GM12878 (cell line): ENCODE data around the gene TEKT3. TPM values are rescaled to one million over a fixed set of nuclear protein-coding genes. Genes with fewer than 3 reads are reported as not detected.

Experiments used
- ATAC-seq: fragments of 200-7000 bp; cut with Tn5 transposase; 3 replicates; pipeline ENCODE4 v1.9.1; 2020; ENCODE audit warnings: mild to moderate bottlenecking, moderate library complexity
- BruUV-seq: library from RNA; stranded (reverse); fragments of 400-500 nt; replicated peaks from 2 replicates; lab custom pipeline; 2021; lab: Mats Ljungman, UMichigan
- CTCF ChIA-PET: fragments of 300-600 bp; sonication (Branson Sonifier 250); formaldehyde crosslinking; extraction: SDS; loops from one replicate; lab custom pipeline; 2021; ENCODE audit warnings: inconsistent platforms; lab: Yijun Ruan, JAX
- POLR2A ChIA-PET: fragments of 350-600 bp; formaldehyde crosslinking; extraction: SDS; loops from one replicate; lab custom pipeline; 2021; ENCODE audit warnings: inconsistent platforms; lab: Charles Lee
- RAD21 ChIA-PET: fragments of 300-600 bp; sonication (Branson Sonifier 250); formaldehyde crosslinking; loops from one replicate; lab custom pipeline; 2023; ENCODE audit warnings: antibody characterized with exemption; ENCODE audit not compliant: unreplicated experiment; lab: Charles Lee
- SMC1A ChIA-PET: fragments of 300-600 bp; sonication (Branson Sonifier 250); formaldehyde crosslinking; loops from one replicate; lab custom pipeline; 2023; ENCODE audit not compliant: unreplicated experiment, uncharacterized antibody; lab: Charles Lee
- DNase-seq: peaks from one replicate; pipeline ENCODE4 v3.0.0-alpha.2; 2011; ENCODE audit warnings: low read depth, low spot score
- FAIRE-seq: peaks from 3 replicates; lab custom pipeline; 2011; peaks lifted over from hg19 to GRCh38; lab: Jason Lieb, UNC
- H2AFZ ChIP-seq: 2 replicates; pipeline ENCODE4 v1.6.0; 2011; ENCODE audit warnings: low read depth, low read length, control low read depth; ENCODE audit not compliant: control insufficient read depth
- H3K27ac ChIP-seq: 2 replicates; pipeline ENCODE4 v1.5.1; 2011; ENCODE audit warnings: control low read depth; ENCODE audit not compliant: control insufficient read depth, insufficient read depth
- H3K27me3 ChIP-seq, 2 experiments: replicated peaks in 1 of 2; 2 replicates each; pipeline versions ENCODE4 v1.6.0 to v1.6.1; 2011; ENCODE audit warnings: low read length in 1 of 2; ENCODE audit not compliant: control insufficient read depth in 2 of 2, insufficient read depth in 2 of 2
- H3K36me3 ChIP-seq, 2 experiments: 2 replicates each; pipeline ENCODE4 v1.5.1; 2011; ENCODE audit warnings: low read length in 1 of 2; ENCODE audit not compliant: control insufficient read depth in 2 of 2, insufficient read depth in 2 of 2
- H3K4me1 ChIP-seq: 2 replicates; pipeline ENCODE4 v1.6.1; 2011; ENCODE audit warnings: mild to moderate bottlenecking, low read length, moderate library complexity, mixed read lengths; ENCODE audit not compliant: control insufficient read depth, insufficient read depth
- H3K4me2 ChIP-seq: 2 replicates; pipeline ENCODE4 v1.6.0; 2011; ENCODE audit warnings: control low read depth; ENCODE audit not compliant: control insufficient read depth, insufficient read depth
- H3K4me3 ChIP-seq: fragments of 200-600 bp; sonication (generic); 2 replicates; pipeline ENCODE4 v1.5.1; 2016
- H3K79me2 ChIP-seq: 2 replicates; pipeline ENCODE4 v1.6.0; 2011; ENCODE audit warnings: low read length; ENCODE audit not compliant: control insufficient read depth, insufficient read depth
- H3K9ac ChIP-seq: 2 replicates; pipeline ENCODE4 v1.8.0; 2011; ENCODE audit warnings: low read length, control low read depth, mixed read lengths; ENCODE audit not compliant: control insufficient read depth, insufficient read depth
- H3K9me3 ChIP-seq: replicated peaks from 3 replicates; pipeline ENCODE4 v1.5.1; 2011; ENCODE audit warnings: mild to moderate bottlenecking, low read length; ENCODE audit not compliant: control insufficient read depth, insufficient read depth
- H4K20me1 ChIP-seq: 2 replicates; pipeline ENCODE4 v1.6.0; 2011; ENCODE audit not compliant: control insufficient read depth, insufficient read depth
- EP300 ChIP-seq, 2 experiments: fragments of 150-350 bp in 1 of 2; IDR thresholded peaks; 2 replicates each; pipeline ENCODE4 v1.6.1; 2011 to 2012; ENCODE audit warnings: low read depth in 2 of 2, low read length in 2 of 2, borderline replicate concordance in 1 of 2, improper control_type of control experiment in 1 of 2, inconsistent platforms in 1 of 2; ENCODE audit not compliant: control insufficient read depth in 1 of 2
- EZH2 ChIP-seq: IDR thresholded peaks from 2 replicates; pipeline ENCODE4 v1.6.1; 2012; ENCODE audit warnings: low read depth, mild to moderate bottlenecking, control low read depth, inconsistent platforms, low read length, borderline replicate concordance; ENCODE audit not compliant: control insufficient read depth
- IKZF1 ChIP-seq: fragments of 450-650 bp; conservative IDR thresholded peaks from 2 replicates; pipeline ENCODE4 v1.6.1; 2017; ENCODE audit warnings: antibody characterized with exemption, mild to moderate bottlenecking
- RCOR1 ChIP-seq: conservative IDR thresholded peaks from 2 replicates; pipeline ENCODE4 v1.6.1; 2012; ENCODE audit warnings: low read depth, low read length, improper control_type of control experiment
- SIN3A ChIP-seq: IDR thresholded peaks from 2 replicates; pipeline ENCODE4 v1.6.1; 2012; ENCODE audit warnings: low read depth, low read length, improper control_type of control experiment
- SREBF2 ChIP-seq: IDR thresholded peaks from 2 replicates; pipeline ENCODE4 v1.6.1; 2012; ENCODE audit warnings: mild to moderate bottlenecking, low read length
- TAF1 ChIP-seq: IDR thresholded peaks from 2 replicates; pipeline ENCODE4 v1.6.1; 2011; ENCODE audit warnings: mild to moderate bottlenecking, low read depth, low read length, borderline replicate concordance
- TBL1XR1 ChIP-seq: IDR thresholded peaks from 2 replicates; pipeline ENCODE4 v1.6.1; 2012; ENCODE audit warnings: low read depth, low read length, improper control_type of control experiment
- TCF12 ChIP-seq: IDR thresholded peaks from 2 replicates; pipeline ENCODE4 v1.6.1; 2011; ENCODE audit warnings: low read depth, mild to moderate bottlenecking, low read length
- ZBED1 ChIP-seq: IDR thresholded peaks from 2 replicates; pipeline ENCODE4 v1.6.1; 2016; ENCODE audit warnings: borderline replicate concordance
- ZNF217 ChIP-seq: fragments of 450-650 bp; IDR thresholded peaks from 2 replicates; pipeline ENCODE4 v1.6.1; 2017; ENCODE audit warnings: antibody characterized with exemption, mild to moderate bottlenecking
- ZNF274 ChIP-seq: IDR thresholded peaks from one replicate; pipeline ENCODE4 v1.8.0; 2011; ENCODE audit not compliant: insufficient read length, insufficient read depth
- whole genome bisulfite sequencing: methylation state at CpG from one replicate; pipeline ENCODE4 v1.1.6; 2016; ENCODE audit warnings: low lambda C conversion rate; ENCODE audit not compliant: insufficient replicate concordance, insufficient coverage; ENCODE audit errors: missing lambda C conversion rate; 5-methylcytosine and 5-hydroxymethylcytosine counted together
- in situ Hi-C: fragments of 300-500 bp; cut with MboI; formaldehyde crosslinking; loops from 9 replicates; pipeline ENCODE4 v1.14.3; 2018; ENCODE audit warnings: mixed read lengths
- intact Hi-C: fragments of 100-400 bp; cut with micrococcal nuclease; formaldehyde crosslinking; loops from one replicate; pipeline ENCODE4 v1.14.2; 2022; ENCODE audit not compliant: unreplicated experiment
- polyA plus RNA-seq, 11 experiments: library from polyadenylated mRNA; depleted of rRNA in 4 of 11; unstranded in 6 of 11; stranded (reverse) in 5 of 11; fragments of >200 nt; fragmentation: Nextera tagmentation in 4 of 11; fragmentation: Illumina TruSeq in 1 of 11; extraction: Ambion mirVana in 4 of 11; extraction: Trizol in 1 of 11; gene quantifications; 1 replicate in 1 of 11; 2 replicates in 10 of 11; pipeline versions ENCODE4 v1.2.1 to v1.2.3, GENCODE V29; 2011 to 2016; ENCODE audit warnings: inconsistent platforms in 2 of 11, missing spikeins in 2 of 11, low read depth in 1 of 11
- total RNA-seq, 4 experiments: library from RNA; depleted of rRNA in 3 of 4; stranded (reverse); fragments of >200 nt in 3 of 4; fragmentation: Illumina TruSeq in 1 of 4; extraction: Trizol in 1 of 4; gene quantifications; 2 replicates each; pipeline versions ENCODE4 v1.2.1 to v1.2.3, GENCODE V29; 2013 to 2021
- TF ChIP-seq, protein P1 (sequence below): IDR thresholded peaks from 2 replicates; pipeline ENCODE4 v1.6.1; 2012; ENCODE audit warnings: improper control_type of control experiment, low read depth, low read length; ENCODE audit not compliant: insufficient replicate concordance
- TF ChIP-seq, protein P2 (sequence below): fragments of 450-650 bp; IDR thresholded peaks from 2 replicates; pipeline ENCODE4 v1.6.1; 2017; ENCODE audit warnings: low read depth, mild to moderate bottlenecking, moderate library complexity

Gene TEKT3
- total and polyA plus RNA-seq, 10 of the 15 experiments (the other 5 are each of a cell fraction or from before 2014, with no cell fraction given): 0.15 TPM; not detected in 9

- Histone ChIP-seq H3K27me3 (no peaks in the 10 kb centered on the region), H3K4me2 (no peak overlapping the region), H3K79me2 (no peaks in the 10 kb centered on the region), H2AFZ (no peak overlapping the region), H4K20me1 (no peaks in the 10 kb centered on the region), H3K36me3 (no peaks in the 10 kb centered on the region), H3K9me3 (no peaks in the 10 kb centered on the region), H3K27ac (no peak overlapping the region), H3K4me3 (no peak overlapping the region), H3K9ac (no peak overlapping the region), H3K4me1 (no peaks in the 10 kb centered on the region)
- 17% methylated on average over 8 of the region's 8 CpGs for WGBS
- SMC1A ChIA-PET: interaction anchor here (0.7 kb wide), 1 partner anchor 674 kb away, joined by 3 read pairs; no protein-coding TSS in a partner anchor
- CTCF ChIA-PET: no interaction called here
- no peak for DNase-seq
- in situ Hi-C loops: no loop called here
- POLR2A ChIA-PET: no interaction called here
- FAIRE-seq: no peak
- intact Hi-C loops: no loop called here
- RAD21 ChIA-PET: no interaction called here
- BruUV-seq: no TSS peak
- ATAC-seq: no peak
- TF ChIP-seq IKZF1: no peak
- TF ChIP-seq TBL1XR1: no peak
- no peak for TF ChIP-seq SIN3A
- TF ChIP-seq, protein P1, sequence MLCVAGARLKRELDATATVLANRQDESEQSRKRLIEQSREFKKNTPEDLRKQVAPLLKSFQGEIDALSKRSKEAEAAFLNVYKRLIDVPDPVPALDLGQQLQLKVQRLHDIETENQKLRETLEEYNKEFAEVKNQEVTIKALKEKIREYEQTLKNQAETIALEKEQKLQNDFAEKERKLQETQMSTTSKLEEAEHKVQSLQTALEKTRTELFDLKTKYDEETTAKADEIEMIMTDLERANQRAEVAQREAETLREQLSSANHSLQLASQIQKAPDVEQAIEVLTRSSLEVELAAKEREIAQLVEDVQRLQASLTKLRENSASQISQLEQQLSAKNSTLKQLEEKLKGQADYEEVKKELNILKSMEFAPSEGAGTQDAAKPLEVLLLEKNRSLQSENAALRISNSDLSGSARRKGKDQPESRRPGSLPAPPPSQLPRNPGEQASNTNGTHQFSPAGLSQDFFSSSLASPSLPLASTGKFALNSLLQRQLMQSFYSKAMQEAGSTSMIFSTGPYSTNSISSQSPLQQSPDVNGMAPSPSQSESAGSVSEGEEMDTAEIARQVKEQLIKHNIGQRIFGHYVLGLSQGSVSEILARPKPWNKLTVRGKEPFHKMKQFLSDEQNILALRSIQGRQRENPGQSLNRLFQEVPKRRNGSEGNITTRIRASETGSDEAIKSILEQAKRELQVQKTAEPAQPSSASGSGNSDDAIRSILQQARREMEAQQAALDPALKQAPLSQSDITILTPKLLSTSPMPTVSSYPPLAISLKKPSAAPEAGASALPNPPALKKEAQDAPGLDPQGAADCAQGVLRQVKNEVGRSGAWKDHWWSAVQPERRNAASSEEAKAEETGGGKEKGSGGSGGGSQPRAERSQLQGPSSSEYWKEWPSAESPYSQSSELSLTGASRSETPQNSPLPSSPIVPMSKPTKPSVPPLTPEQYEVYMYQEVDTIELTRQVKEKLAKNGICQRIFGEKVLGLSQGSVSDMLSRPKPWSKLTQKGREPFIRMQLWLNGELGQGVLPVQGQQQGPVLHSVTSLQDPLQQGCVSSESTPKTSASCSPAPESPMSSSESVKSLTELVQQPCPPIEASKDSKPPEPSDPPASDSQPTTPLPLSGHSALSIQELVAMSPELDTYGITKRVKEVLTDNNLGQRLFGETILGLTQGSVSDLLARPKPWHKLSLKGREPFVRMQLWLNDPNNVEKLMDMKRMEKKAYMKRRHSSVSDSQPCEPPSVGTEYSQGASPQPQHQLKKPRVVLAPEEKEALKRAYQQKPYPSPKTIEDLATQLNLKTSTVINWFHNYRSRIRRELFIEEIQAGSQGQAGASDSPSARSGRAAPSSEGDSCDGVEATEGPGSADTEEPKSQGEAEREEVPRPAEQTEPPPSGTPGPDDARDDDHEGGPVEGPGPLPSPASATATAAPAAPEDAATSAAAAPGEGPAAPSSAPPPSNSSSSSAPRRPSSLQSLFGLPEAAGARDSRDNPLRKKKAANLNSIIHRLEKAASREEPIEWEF: no peak
- TF ChIP-seq ZNF217: no peak
- TF ChIP-seq EP300 (IDR thresholded peaks at IDR 0.05; ENCODE audit: borderline replicate concordance in 1 of 2, control insufficient read depth in 1 of 2, low read depth in 2 of 2, low read length in 2 of 2): no peak
- TF ChIP-seq RCOR1: no peak
- TF ChIP-seq TCF12: no peak
- no peak for TF ChIP-seq SREBF2
- no peak for TF ChIP-seq TAF1
- TF ChIP-seq EZH2: no peak
- no peak for TF ChIP-seq ZNF274
- TF ChIP-seq, protein P2, sequence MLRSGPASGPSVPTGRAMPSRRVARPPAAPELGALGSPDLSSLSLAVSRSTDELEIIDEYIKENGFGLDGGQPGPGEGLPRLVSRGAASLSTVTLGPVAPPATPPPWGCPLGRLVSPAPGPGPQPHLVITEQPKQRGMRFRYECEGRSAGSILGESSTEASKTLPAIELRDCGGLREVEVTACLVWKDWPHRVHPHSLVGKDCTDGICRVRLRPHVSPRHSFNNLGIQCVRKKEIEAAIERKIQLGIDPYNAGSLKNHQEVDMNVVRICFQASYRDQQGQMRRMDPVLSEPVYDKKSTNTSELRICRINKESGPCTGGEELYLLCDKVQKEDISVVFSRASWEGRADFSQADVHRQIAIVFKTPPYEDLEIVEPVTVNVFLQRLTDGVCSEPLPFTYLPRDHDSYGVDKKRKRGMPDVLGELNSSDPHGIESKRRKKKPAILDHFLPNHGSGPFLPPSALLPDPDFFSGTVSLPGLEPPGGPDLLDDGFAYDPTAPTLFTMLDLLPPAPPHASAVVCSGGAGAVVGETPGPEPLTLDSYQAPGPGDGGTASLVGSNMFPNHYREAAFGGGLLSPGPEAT: no peak
- no peak for TF ChIP-seq ZBED1
Measured at GRCh38 chr17:15291674-15292361, 49.6 kb downstream of the TEKT3 start.
